K562 (cell line): ENCODE data around the gene KRTAP2-2.

Source experiments
- CBX5 ChIP-seq: IDR thresholded peaks from 2 replicates; pipeline ENCODE4 v1.6.1; 2014; ENCODE audit warnings: low read depth, borderline replicate concordance
- CTCF ChIP-seq, 3 experiments: IDR thresholded peaks in 2 of 3; conservative IDR thresholded peaks in 1 of 3; 2 replicates each; pipeline ENCODE4 v1.5.1; 2011 to 2012; ENCODE audit warnings: low read length in 3 of 3, mild to moderate bottlenecking in 3 of 3, control low read depth in 2 of 3, improper control_type of control experiment in 1 of 3, inconsistent platforms in 1 of 3, low read depth in 1 of 3, mixed read lengths in 1 of 3, moderate library complexity in 1 of 3; ENCODE audit not compliant: insufficient read depth in 2 of 3
- IRF9 ChIP-seq: fragments of 450-650 bp; IDR thresholded peaks from 2 replicates; pipeline ENCODE4 v1.6.1; 2016; ENCODE audit warnings: missing biosample characterization, missing genetic modification characterization
- POLR2A ChIP-seq: fragments of 450-650 bp; conservative IDR thresholded peaks from 2 replicates; pipeline ENCODE4 v1.6.1; 2016
- TCF3 ChIP-seq: sonication (generic); formaldehyde crosslinking; IDR thresholded peaks from 2 replicates; pipeline ENCODE4 v1.4.0; 2020; ENCODE audit warnings: mild to moderate bottlenecking, missing genetic modification reagents
- ZNF384 ChIP-seq: IDR thresholded peaks from 2 replicates; pipeline ENCODE4 v1.6.1; 2012; ENCODE audit warnings: low read depth, low read length, improper control_type of control experiment

- TF ChIP-seq TCF3 (CRISPR knock-in tag) (no peak), CTCF (IDR thresholded peaks at IDR 0.05 in 2 of 3, conservative IDR thresholded peaks at IDR 0.05 in 1 of 3; ENCODE audit: insufficient read depth in 2 of 3, low read depth in 1 of 3, low read length in 3 of 3) (no peak), ZNF384 (no peak), CBX5 (no peak), POLR2A (no peak), IRF9 (tag) (no peak)
Observed at GRCh38 chr17:41048441-41048840, 6.6 kb downstream of the KRTAP2-2 start.
